PC-3 (cell line): Measurements from ENCODE around the gene PPP1R7. TPM values are rescaled to one million over a fixed set of nuclear protein-coding genes. Genes with fewer than 3 reads are reported as not detected.

Experiments used
- ATAC-seq: fragments of 200-7000 bp; cut with Tn5 transposase; 2 replicates; pipeline ENCODE4 v1.9.1; 2020; ENCODE audit warnings: mild to moderate bottlenecking, moderate library complexity
- BruUV-seq: library from RNA; stranded (reverse); fragments of 400-500 nt; replicated peaks from 2 replicates; lab custom pipeline; 2021; lab: Mats Ljungman, UMichigan
- CTCF ChIA-PET: fragments of 300-600 bp; sonication (Branson Sonifier 250); formaldehyde crosslinking; loops from one replicate; lab custom pipeline; 2022; ENCODE audit warnings: antibody characterized with exemption; lab: Charles Lee
- POLR2A ChIA-PET: fragments of 300-600 bp; sonication (Branson Sonifier 250); formaldehyde crosslinking; loops from one replicate; lab custom pipeline; 2022; ENCODE audit warnings: antibody characterized with exemption; ENCODE audit not compliant: unreplicated experiment; lab: Charles Lee
- DNase-seq: peaks from one replicate; pipeline ENCODE4 v3.0.0-alpha.2; 2015
- H2AFZ ChIP-seq: fragments of 300-600 bp; sonication (generic); 2 replicates; pipeline ENCODE4 v1.6.0; 2016; ENCODE audit warnings: antibody characterized with exemption, low read length
- H3F3A ChIP-seq: fragments of 300-600 bp; sonication (generic); one replicate; pipeline ENCODE4 v1.6.0; 2017; ENCODE audit warnings: antibody characterized with exemption, low read length, control low read depth, mild to moderate bottlenecking; ENCODE audit not compliant: unreplicated experiment
- H3K27ac ChIP-seq: fragments of 300-600 bp; sonication (generic); 2 replicates; pipeline ENCODE4 v1.5.1; 2016; ENCODE audit warnings: mild to moderate bottlenecking, low read length
- H3K27me3 ChIP-seq: fragments of 300-600 bp; sonication (generic); 2 replicates; pipeline ENCODE4 v1.6.1; 2016; ENCODE audit warnings: low read length, mixed read lengths
- H3K36me3 ChIP-seq: fragments of 300-600 bp; sonication (generic); 2 replicates; pipeline ENCODE4 v1.6.1; 2016; ENCODE audit warnings: low read depth, mixed run types, low read length, mixed read lengths
- H3K4me1 ChIP-seq: fragments of 300-600 bp; sonication (generic); 2 replicates; pipeline ENCODE4 v1.5.1; 2016; ENCODE audit warnings: low read length; ENCODE audit not compliant: insufficient read depth
- H3K4me2 ChIP-seq: fragments of 300-600 bp; sonication (generic); 2 replicates; pipeline ENCODE4 v1.6.0; 2016; ENCODE audit warnings: low read length
- H3K4me3 ChIP-seq: fragments of 300-600 bp; sonication (generic); 2 replicates; pipeline ENCODE4 v1.5.1; 2016; ENCODE audit warnings: mild to moderate bottlenecking, low read length, mixed read lengths
- H3K79me2 ChIP-seq: fragments of 300-600 bp; sonication (generic); 2 replicates; pipeline ENCODE4 v1.6.1; 2017; ENCODE audit warnings: low read length, mixed read lengths
- H3K9ac ChIP-seq: fragments of 300-600 bp; sonication (generic); 2 replicates; pipeline ENCODE4 v1.6.0; 2016; ENCODE audit warnings: mild to moderate bottlenecking, low read length
- H3K9me2 ChIP-seq: fragments of 300-600 bp; sonication (generic); replicated peaks from 2 replicates; pipeline ENCODE4 v1.6.1; 2016; ENCODE audit warnings: mixed run types, low read length, mixed read lengths
- H3K9me3 ChIP-seq: fragments of 300-600 bp; sonication (generic); 2 replicates; pipeline ENCODE4 v1.6.1; 2016; ENCODE audit warnings: low read length, mixed read lengths
- H4K20me1 ChIP-seq: fragments of 300-600 bp; sonication (generic); 2 replicates; pipeline ENCODE4 v1.6.1; 2016; ENCODE audit warnings: low read length, mixed read lengths
- CTCF ChIP-seq: fragments of 300-600 bp; sonication (generic); conservative IDR thresholded peaks from 2 replicates; pipeline ENCODE4 v1.5.1; 2017; ENCODE audit warnings: antibody characterized with exemption, low read depth, mild to moderate bottlenecking, low read length
- EZH2 ChIP-seq: fragments of 300-600 bp; sonication (generic); IDR thresholded peaks from one replicate; pipeline ENCODE4 v1.6.1; 2017; ENCODE audit warnings: antibody characterized with exemption, mild to moderate bottlenecking, low read length; ENCODE audit not compliant: unreplicated experiment
- EZH2phosphoT487 ChIP-seq: fragments of 300-600 bp; sonication (generic); IDR thresholded peaks from 2 replicates; pipeline ENCODE4 v1.6.1; 2018; ENCODE audit warnings: mild to moderate bottlenecking, antibody characterized with exemption, low read length, borderline replicate concordance
- intact Hi-C: fragments of 100-400 bp; cut with micrococcal nuclease; formaldehyde crosslinking; loops from 2 replicates; pipeline ENCODE4 v1.9.0; 2023
- total RNA-seq: library from RNA; depleted of rRNA; stranded (reverse); fragments of >200 nt; gene quantifications from 2 replicates; pipeline ENCODE4 v1.2.3, GENCODE V29; 2014

Gene PPP1R7
- total RNA-seq, 1 experiment from 2014 or later, result 21.4 TPM

- H3K4me1 ChIP-seq, result peaks cover 14% of the 10 kb centered on the region
- no peak overlapping the region for H3K9ac ChIP-seq
- ChIA-PET CTCF (no interaction called here), POLR2A (no interaction called here)
- H3K9me2 ChIP-seq, result no peaks in the 10 kb centered on the region
- H3K36me3 ChIP-seq, result no peaks in the 10 kb centered on the region
- peaks cover 8% of the 10 kb centered on the region for H3K79me2 ChIP-seq
- H3K4me3 ChIP-seq, result no peak overlapping the region
- no peaks in the 10 kb centered on the region for H4K20me1 ChIP-seq
- H3K27me3 ChIP-seq, result no peaks in the 10 kb centered on the region
- no peaks in the 10 kb centered on the region for H3F3A ChIP-seq
- no peaks in the 10 kb centered on the region for H3K9me3 ChIP-seq
- no peak overlapping the region for H3K4me2 ChIP-seq
- H2AFZ ChIP-seq, result no peak overlapping the region
- DNase-seq (no peak), ATAC-seq (no peak)
- TF ChIP-seq EZH2 (no peak), CTCF (no peak), EZH2phosphoT487 (no peak)
- BruUV-seq, result TSS peak; percentile 39
- intact Hi-C loops, result loop anchor here (5.0 to 10.0 kb wide), 2 partner anchors 305 to 368 kb away; no protein-coding TSS in a partner anchor
- no peak overlapping the region for H3K27ac ChIP-seq
Measured at GRCh38 chr2:241219856-241220356, 69.6 kb downstream of the PPP1R7 start.

- POLR2A ChIA-PET, result no interaction called here
- H4K20me1 ChIP-seq, result no peaks in the 10 kb centered on the region
Measured at GRCh38 chr2:241223211-241224017, 73.1 kb downstream of the PPP1R7 start.

More at GRCh38 chr2:241223211-241224017, 73.1 kb downstream of the PPP1R7 start:
- BruUV-seq, result no TSS peak
- Histone ChIP-seq H3F3A (no peaks in the 10 kb centered on the region), H3K4me1 (peaks cover 14% of the 10 kb centered on the region), H3K4me3 (no peak overlapping the region), H3K9me2 (no peaks in the 10 kb centered on the region), H3K27me3 (no peaks in the 10 kb centered on the region), H2AFZ (no peak overlapping the region), H3K79me2 (peaks cover 8% of the 10 kb centered on the region), H3K27ac (0 out of 2 replicates have a peak overlapping the region, but pooled peaks have one; percentile 12), H3K9ac (no peak overlapping the region), H3K4me2 (peak overlapping the region; percentile 69), H3K9me3 (no peaks in the 10 kb centered on the region), H3K36me3 (peaks cover 9% of the 10 kb centered on the region; the same call in 1 of the 2 replicates)
- intact Hi-C loops, result loop anchor here (5.0 to 10.0 kb wide), 2 partner anchors 309 to 371 kb away; no protein-coding TSS in a partner anchor
- TF ChIP-seq EZH2 (no peak), EZH2phosphoT487 (no peak), CTCF (no peak)
- CTCF ChIA-PET, result no interaction called here
- DNase-seq, result peak; percentile 59
- ATAC-seq, result peak; percentile 76
